Calu3 (cell line): ENCODE measurements around the gene PFKFB2. TPM values are rescaled to one million over a fixed set of nuclear protein-coding genes. Genes with fewer than 3 reads are reported as not detected.

Experiments used
- BruUV-seq: library from RNA; stranded (reverse); fragments of 400-500 nt; replicated peaks from 2 replicates; lab custom pipeline; 2021; lab: Mats Ljungman, UMichigan
- CTCF ChIA-PET: fragments of 300-600 bp; sonication (Branson Sonifier 250); formaldehyde crosslinking; loops from one replicate; lab custom pipeline; 2022; ENCODE audit warnings: antibody characterized with exemption; lab: Charles Lee
- DNase-seq: peaks from one replicate; pipeline ENCODE4 v3.0.0; 2022
- H3K27ac Mint-ChIP-seq: one replicate; pipeline ENCODE4 v1.8.0; 2022; ENCODE audit warnings: mixed read lengths; ENCODE audit not compliant: unreplicated experiment
- H3K27me3 Mint-ChIP-seq: one replicate; pipeline ENCODE4 v1.8.0; 2022; ENCODE audit warnings: mixed read lengths; ENCODE audit not compliant: unreplicated experiment
- H3K36me3 Mint-ChIP-seq: one replicate; pipeline ENCODE4 v1.8.0; 2022; ENCODE audit warnings: mild to moderate bottlenecking, moderate library complexity, mixed read lengths; ENCODE audit not compliant: insufficient read depth, unreplicated experiment
- H3K4me1 Mint-ChIP-seq: one replicate; pipeline ENCODE4 v1.8.0; 2022; ENCODE audit warnings: mild to moderate bottlenecking, low read depth, mixed read lengths; ENCODE audit not compliant: unreplicated experiment
- H3K4me3 Mint-ChIP-seq: one replicate; pipeline ENCODE4 v1.8.0; 2022; ENCODE audit warnings: mild to moderate bottlenecking, low read depth, moderate library complexity, mixed read lengths; ENCODE audit not compliant: unreplicated experiment
- H3K9me3 Mint-ChIP-seq: one replicate; pipeline ENCODE4 v1.8.0; 2022; ENCODE audit warnings: low read depth, mixed read lengths; ENCODE audit not compliant: unreplicated experiment
- CTCF ChIP-seq: fragments of 200-600 bp; IDR thresholded peaks from one replicate; pipeline ENCODE4 v1.8.0; 2022; ENCODE audit warnings: antibody characterized with exemption; ENCODE audit not compliant: unreplicated experiment
- intact Hi-C: fragments of 100-400 bp; cut with micrococcal nuclease; formaldehyde crosslinking; loops from one replicate; pipeline ENCODE4 v1.10.0; 2022; ENCODE audit not compliant: unreplicated experiment
- total RNA-seq: library from RNA; stranded (reverse); gene quantifications from 2 replicates; pipeline ENCODE4 v1.2.3, GENCODE V29; 2022

The PFKFB2 gene
- total RNA-seq, 1 experiment from 2014 or later, result 54.4 TPM

GRCh38 chr1:207129053-207129452 is 76.0 kb downstream of the PFKFB2 start:
- peaks cover 9% of the 10 kb centered on the region for H3K9me3 Mint-ChIP-seq
- no peak overlapping the region for H3K27ac Mint-ChIP-seq
- TF ChIP-seq CTCF, result no peak
- CTCF ChIA-PET, result no interaction called here
- BruUV-seq, result no TSS peak
- H3K36me3 Mint-ChIP-seq, result no peaks in the 10 kb centered on the region
- intact Hi-C loops, result no loop called here
- no peaks in the 10 kb centered on the region for H3K4me1 Mint-ChIP-seq
- H3K4me3 Mint-ChIP-seq, result no peak overlapping the region
- no peaks in the 10 kb centered on the region for H3K27me3 Mint-ChIP-seq
- no peak for DNase-seq

Other genes with a start within 250 kb of the PFKFB2 start
- not detected in 2 replicates for gene IL20, start 187.7 kb upstream of the PFKFB2 start, total RNA-seq
- not detected in 2 replicates for gene IL24, start 155.8 kb upstream of the PFKFB2 start, total RNA-seq
- 0.86 and 1.1 TPM in 2 replicates for gene FCMR, start 131.3 kb upstream of the PFKFB2 start, total RNA-seq
- gene PIGR, start 106.8 kb upstream of the PFKFB2 start, total RNA-seq, result 250 and 367 TPM in 2 replicates
- not detected in 2 replicates for gene FCAMR, start 82.8 kb upstream of the PFKFB2 start, total RNA-seq
- 106 and 124 TPM in 2 replicates for gene C1orf116, start 20.5 kb upstream of the PFKFB2 start, total RNA-seq
- 17.7 and 22.4 TPM in 2 replicates for gene YOD1, start 2.1 kb upstream of the PFKFB2 start, total RNA-seq
- 7.5 and 10.2 TPM in 2 replicates for gene C4BPB, start 35.6 kb downstream of the PFKFB2 start, total RNA-seq
- gene C4BPA, start 51.0 kb downstream of the PFKFB2 start, total RNA-seq, result 1.0 and 1.3 TPM in 2 replicates